Adipocyte (in vitro differentiated cells): ENCODE results near the gene CHRM4.

ENCODE experiments used
- DNase-seq: peaks from one replicate; pipeline ENCODE4 v3.0.0-alpha.2; 2015; ENCODE audit warnings: low read depth
- H3K27me3 ChIP-seq: replicated peaks from 2 replicates; pipeline ENCODE4 v1.7.0; 2013; ENCODE audit warnings: mild to moderate bottlenecking, low read length, moderate library complexity; ENCODE audit not compliant: control insufficient read depth, insufficient read depth
- H3K36me3 ChIP-seq: 2 replicates; pipeline ENCODE4 v1.7.0; 2013; ENCODE audit warnings: low read length, mild to moderate bottlenecking, moderate library complexity; ENCODE audit not compliant: control insufficient read depth, insufficient read depth, severe bottlenecking
- H3K4me1 ChIP-seq: 2 replicates; pipeline ENCODE4 v1.7.0; 2013; ENCODE audit warnings: mild to moderate bottlenecking, low read length, moderate library complexity; ENCODE audit not compliant: control insufficient read depth, insufficient read depth
- H3K4me3 ChIP-seq: 2 replicates; pipeline ENCODE4 v1.7.0; 2013; ENCODE audit warnings: mild to moderate bottlenecking, low read length, moderate library complexity
- H3K9ac ChIP-seq: 2 replicates; pipeline ENCODE4 v1.7.0; 2013; ENCODE audit warnings: mild to moderate bottlenecking, low read length, moderate library complexity
- H3K9me3 ChIP-seq: 2 replicates; pipeline ENCODE4 v1.7.0; 2013; ENCODE audit warnings: mild to moderate bottlenecking, low read length, moderate library complexity; ENCODE audit not compliant: control insufficient read depth

The CHRM4 gene

DNA sequence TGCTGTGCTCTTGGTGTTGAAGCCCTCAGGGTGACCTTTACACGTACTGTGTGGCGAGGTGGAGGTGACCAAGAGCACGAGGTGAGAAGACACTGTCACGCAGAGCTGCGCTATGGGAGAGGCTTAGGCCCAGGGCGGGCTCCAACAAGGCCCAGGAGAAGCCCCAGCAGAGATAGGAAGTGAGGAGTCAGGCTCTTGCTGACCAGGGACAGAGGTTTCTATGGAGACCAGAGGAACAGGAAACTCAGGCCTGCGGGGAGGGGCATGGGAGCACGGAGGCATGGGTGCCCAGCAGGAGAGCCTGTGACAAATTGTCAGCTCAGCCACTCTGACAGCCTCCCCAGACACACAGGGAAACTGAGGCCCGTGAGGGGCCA lies 28.6 kb downstream of the CHRM4 start:
- Histone ChIP-seq H3K27me3 (no peaks in the 10 kb centered on the region), H3K4me3 (no peak overlapping the region), H3K4me1 (peaks cover 20% of the 10 kb centered on the region), H3K9ac (no peak overlapping the region), H3K9me3 (no peaks in the 10 kb centered on the region), H3K36me3 (peaks cover 2% of the 10 kb centered on the region)
- peak; percentile 41 for DNase-seq

DNA sequence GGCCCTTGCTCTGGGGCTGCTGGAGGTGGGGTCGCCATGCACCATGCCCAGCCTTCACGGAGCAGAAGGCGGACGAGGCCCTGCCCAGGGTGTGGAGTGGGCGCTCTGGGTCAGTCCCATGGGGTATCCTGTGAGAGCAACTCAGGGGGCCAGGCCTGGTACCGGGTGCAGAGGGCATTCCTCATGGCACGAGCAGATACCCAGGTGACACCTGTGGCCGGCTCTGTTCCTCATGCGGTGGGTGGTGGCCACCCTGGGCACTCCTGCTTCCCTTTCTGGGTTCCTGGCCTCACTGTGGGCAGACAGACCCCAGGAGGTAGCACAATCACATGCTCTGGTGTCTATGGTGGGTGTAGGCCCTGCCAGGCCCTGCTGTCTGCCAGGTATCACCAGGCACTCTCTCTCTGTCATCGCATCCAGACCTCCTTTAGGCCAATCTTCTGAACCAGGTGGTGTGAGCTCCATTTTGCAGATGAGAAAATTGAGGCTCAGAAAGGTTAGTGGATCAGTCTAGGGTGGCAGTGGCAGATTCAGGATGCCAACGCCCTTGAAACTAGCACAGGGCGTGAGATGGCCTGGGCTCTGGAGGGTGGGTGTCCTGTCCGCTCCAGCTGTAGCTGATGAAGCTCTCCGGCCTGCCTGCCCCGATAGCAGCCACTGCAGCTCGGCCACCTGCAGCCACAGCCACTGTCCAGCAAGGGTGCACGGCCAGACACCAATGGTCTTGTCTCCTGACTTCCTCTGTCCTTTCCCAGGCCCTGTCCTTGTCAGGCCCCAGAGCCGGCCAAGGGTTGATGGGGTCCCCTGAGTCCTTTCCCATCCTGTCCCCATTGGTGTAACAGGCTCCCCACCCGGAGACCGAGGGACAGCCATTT lies 29.2 kb downstream of the CHRM4 start:
- no peak overlapping the region for H3K4me3 ChIP-seq
- no peaks in the 10 kb centered on the region for H3K9me3 ChIP-seq
- H3K27me3 ChIP-seq, result no peaks in the 10 kb centered on the region
- H3K36me3 ChIP-seq, result no peaks in the 10 kb centered on the region
- H3K4me1 ChIP-seq, result peaks cover 20% of the 10 kb centered on the region
- no peak for DNase-seq
- peak overlapping the region; percentile 41 for H3K9ac ChIP-seq

DNA sequence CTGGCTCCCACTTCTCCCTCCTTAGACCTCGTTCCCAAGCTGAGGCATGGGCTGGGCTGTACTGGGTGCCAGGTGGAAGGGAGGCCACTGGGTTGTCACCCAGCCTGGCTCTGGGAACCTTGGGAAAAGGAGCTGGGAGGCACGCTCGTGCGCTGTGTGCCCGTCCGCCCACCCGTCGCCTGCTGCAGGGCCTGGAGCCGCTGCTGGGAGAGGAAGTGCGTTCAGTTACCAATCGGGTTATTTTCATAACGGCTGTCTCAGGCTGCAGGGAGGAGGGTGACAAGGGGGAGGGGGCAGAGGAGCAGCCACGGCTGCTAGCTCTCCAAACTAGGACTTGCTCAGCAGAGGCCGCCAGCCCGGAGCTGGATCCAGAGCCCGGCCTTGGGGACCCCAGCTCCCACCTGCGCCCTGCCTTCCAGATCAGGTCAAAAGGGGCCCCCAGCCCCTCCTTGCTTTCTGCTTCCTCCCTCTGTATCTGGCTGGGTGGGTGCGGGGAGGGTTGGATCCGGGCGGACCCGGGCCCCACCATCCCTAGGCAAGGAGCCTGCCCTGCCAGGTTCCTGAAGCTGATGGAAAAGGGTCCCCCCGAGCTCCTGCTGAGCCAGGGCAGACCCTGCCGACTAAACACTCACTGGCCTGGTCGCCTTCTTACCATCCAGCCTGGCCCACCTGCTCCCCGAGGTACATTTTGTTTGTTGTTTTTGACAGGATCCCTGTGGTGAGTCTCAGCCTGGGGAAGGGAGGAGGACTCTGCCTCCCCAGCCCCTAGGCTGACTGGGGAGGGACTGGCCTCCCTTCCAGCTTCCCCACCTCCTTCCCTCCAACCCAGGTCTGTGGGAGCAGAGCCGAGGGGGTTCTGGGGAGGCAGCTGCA lies 30.1 kb downstream of the CHRM4 start:
- H3K27me3 ChIP-seq, result no peaks in the 10 kb centered on the region
- no peaks in the 10 kb centered on the region for H3K36me3 ChIP-seq
- H3K9me3 ChIP-seq, result no peaks in the 10 kb centered on the region
- H3K9ac ChIP-seq, result peak overlapping the region; percentile 41
- no peak overlapping the region for H3K4me3 ChIP-seq
- peaks cover 26% of the 10 kb centered on the region for H3K4me1 ChIP-seq
- DNase-seq, result peak; percentile 18

DNA sequence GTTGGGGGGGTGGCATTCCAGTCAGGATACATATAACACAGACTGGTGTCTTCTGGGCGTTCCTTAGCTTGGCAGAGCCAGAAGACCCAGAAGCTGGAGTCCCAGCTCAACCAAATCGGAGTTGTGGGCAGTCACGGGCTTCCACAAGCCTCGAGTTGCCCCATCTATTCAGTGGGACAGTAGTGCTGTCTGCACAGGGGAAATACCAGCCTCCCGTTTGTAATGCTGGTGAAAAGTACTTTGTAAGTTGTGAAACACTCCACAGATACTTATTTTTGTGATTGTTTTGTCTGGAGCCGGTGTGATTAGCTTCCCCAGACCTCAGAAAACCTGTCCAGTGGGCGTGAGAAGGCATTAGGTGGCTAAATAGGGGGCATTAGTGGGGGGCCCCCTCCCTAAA lies 30.7 kb downstream of the CHRM4 start:
- H3K4me3 ChIP-seq, result no peak overlapping the region
- H3K9ac ChIP-seq, result peak overlapping the region; percentile 41
- no peaks in the 10 kb centered on the region for H3K9me3 ChIP-seq
- H3K4me1 ChIP-seq, result peaks cover 26% of the 10 kb centered on the region
- peaks cover 3% of the 10 kb centered on the region for H3K36me3 ChIP-seq
- DNase-seq, result no peak
- no peaks in the 10 kb centered on the region for H3K27me3 ChIP-seq

DNA sequence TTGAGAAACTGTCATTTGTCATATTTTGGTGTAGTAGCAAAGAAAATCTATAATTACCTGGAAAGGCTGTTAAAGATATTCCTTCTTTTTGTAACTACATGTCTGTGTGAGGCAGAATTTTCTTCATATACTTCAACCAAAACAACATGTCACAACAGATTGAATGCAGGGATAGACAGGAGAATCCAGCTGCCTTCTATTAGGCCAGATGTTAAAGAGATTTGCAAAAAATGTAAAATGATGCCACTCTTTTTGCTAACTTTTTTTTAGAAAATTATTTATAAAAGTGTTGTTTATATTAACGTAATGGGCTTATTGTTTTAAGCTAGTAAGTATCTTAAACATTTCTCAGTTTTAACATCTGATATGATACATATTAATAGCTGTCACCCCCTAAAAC lies 31.6 kb downstream of the CHRM4 start:
- peak; percentile 52 for DNase-seq
- Histone ChIP-seq H3K27me3 (no peaks in the 10 kb centered on the region), H3K36me3 (peaks cover 3% of the 10 kb centered on the region), H3K4me1 (peaks cover 26% of the 10 kb centered on the region), H3K9me3 (no peaks in the 10 kb centered on the region), H3K9ac (no peak overlapping the region), H3K4me3 (no peak overlapping the region)

DNA sequence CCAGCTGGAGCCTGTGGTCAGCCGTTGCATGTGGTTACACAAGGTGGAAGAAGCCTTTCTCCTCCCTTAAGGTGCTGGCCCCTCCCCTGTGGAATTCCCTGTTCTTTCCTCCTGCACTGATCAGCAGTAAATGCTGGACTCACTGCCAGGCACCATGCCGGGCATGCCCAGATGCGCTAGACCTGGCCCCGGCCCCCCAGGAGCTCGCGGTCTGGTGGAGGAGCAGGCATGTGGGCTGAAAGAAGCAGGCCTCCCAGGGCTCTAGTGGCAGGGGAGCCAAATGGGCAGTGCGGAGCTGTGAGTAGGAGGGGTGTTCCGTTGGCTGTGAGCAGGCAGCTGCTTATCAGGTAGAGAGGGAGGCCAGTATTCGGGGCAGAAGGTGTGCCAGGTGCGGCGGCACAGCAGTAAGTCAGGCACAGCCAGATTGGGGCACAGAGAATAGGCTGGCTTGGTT lies 34.1 kb downstream of the CHRM4 start:
- no peak for DNase-seq
- H3K9me3 ChIP-seq, result no peaks in the 10 kb centered on the region
- no peaks in the 10 kb centered on the region for H3K27me3 ChIP-seq
- peaks cover 3% of the 10 kb centered on the region for H3K36me3 ChIP-seq
- H3K4me1 ChIP-seq, result peaks cover 18% of the 10 kb centered on the region
- no peak overlapping the region for H3K9ac ChIP-seq
- H3K4me3 ChIP-seq, result no peak overlapping the region

DNA sequence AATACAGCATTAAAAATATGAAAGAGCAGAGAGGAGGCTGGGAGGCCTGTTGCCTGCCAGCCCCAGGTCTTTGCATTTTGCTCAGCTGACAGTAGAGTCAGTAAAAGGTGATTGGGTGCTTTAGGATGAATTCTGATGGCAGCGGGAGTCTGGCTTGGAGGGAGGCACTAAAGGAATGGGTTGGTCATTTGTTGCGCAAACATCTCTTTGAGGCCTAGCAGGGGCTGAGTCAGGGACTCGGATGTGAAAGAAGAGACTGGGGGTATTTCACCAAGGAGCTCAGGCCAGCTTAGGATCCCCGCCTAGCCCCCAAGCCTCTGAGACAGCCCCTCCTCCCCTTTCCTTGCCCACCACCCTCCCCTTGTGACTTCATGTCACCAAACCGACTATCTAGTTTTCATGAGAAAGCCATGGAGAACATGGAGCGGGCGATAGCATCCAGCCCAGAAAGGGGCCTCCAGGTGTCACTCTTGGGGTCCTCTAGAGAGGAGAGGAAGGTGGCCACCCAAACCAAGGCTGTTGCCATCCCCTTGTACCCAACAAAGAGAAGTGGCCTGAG lies 34.6 kb downstream of the CHRM4 start:
- H3K4me1 ChIP-seq, result peaks cover 18% of the 10 kb centered on the region
- H3K9ac ChIP-seq, result no peak overlapping the region
- H3K36me3 ChIP-seq, result peaks cover 3% of the 10 kb centered on the region
- DNase-seq, result peak; percentile 56
- no peaks in the 10 kb centered on the region for H3K9me3 ChIP-seq
- no peak overlapping the region for H3K4me3 ChIP-seq
- no peaks in the 10 kb centered on the region for H3K27me3 ChIP-seq

DNA sequence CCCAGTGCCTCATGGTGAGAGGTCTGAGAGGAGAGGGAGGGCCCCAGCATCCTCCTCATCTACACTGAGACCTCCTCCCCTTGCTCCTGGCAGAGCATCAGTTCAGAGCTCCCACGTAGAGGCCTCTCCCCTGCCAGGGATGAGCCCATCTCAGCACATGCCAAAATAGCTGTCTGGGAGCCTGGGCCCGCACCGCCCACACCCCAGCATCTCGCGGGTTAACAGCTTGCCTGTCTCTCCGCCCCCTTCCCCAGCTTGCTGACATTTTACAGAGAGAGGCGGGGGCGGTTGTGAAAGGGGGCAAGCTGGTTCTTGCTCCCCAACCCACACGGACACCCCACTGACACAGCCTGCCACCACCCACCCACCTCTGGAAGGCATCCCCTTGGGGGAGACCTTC lies 37.9 kb downstream of the CHRM4 start:
- H3K4me1 ChIP-seq, result peaks cover 16% of the 10 kb centered on the region
- no peak overlapping the region for H3K4me3 ChIP-seq
- H3K27me3 ChIP-seq, result no peaks in the 10 kb centered on the region
- peaks cover 3% of the 10 kb centered on the region for H3K36me3 ChIP-seq
- no peak for DNase-seq
- H3K9me3 ChIP-seq, result no peaks in the 10 kb centered on the region
- no peak overlapping the region for H3K9ac ChIP-seq

DNA sequence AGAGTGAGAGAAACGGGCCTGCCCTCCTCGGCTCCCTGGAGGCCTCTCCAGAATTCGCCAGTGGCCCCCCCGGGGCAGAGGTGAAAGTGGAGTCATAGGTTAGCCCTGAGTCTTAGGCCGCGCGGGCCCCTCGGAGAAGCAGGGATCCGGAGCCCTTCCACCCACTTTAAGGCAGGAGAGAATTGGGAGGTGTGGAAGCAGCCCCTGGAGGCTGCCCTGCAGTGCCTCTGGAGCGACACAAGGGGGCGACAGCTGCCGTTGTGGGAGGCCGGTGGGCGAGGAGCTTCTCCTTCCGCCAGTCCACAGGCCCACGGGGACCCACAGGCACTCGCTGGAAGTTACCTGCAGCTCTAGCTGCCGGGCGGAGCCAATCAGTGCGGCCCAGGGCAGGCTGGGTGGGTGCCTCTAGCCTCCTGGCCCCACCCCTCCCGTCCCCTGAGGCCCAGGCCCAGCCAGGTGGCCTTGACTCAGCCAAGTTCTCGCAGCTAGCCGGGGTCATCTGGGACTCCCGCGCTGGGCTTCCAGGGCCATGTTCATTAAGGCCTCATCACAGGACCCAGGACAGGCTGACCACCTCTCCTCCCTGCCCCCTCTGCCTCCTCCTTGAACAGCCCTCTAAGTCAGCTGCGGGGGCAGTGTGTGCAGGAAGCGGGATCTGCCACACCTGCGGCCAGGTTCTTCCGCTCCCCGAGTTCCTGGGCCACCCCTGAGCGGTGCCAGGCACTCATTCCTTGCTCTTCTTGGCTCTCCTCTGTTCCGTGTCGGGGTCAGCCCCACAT lies 39.3 kb downstream of the CHRM4 start:
- peak; percentile 40 for DNase-seq
- Histone ChIP-seq H3K9ac (peak overlapping the region; percentile 5), H3K4me3 (no peak overlapping the region), H3K36me3 (peaks cover 3% of the 10 kb centered on the region), H3K27me3 (no peaks in the 10 kb centered on the region), H3K4me1 (peaks cover 23% of the 10 kb centered on the region), H3K9me3 (no peaks in the 10 kb centered on the region)

DNA sequence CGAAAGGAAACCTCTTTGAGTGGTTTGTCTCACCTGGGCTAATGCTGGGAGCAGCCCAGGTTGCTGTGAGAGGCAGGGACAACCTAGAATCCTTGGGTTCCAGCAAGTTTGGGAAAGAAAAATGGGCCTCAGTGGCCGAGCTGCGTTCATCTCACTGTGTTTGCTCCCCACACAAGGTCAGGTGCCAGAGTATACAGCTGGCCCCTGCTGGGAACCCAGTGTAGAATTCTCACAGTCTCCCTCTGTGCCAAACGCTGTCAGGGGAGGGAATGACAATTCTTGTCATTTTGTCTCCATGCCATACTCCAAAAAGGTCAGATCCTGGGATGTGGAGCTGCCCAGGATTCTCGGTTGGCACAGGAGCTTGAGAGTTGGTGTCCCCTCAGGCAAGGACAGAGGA lies 40.0 kb downstream of the CHRM4 start:
- Histone ChIP-seq H3K9ac (peak overlapping the region; percentile 5), H3K36me3 (peaks cover 3% of the 10 kb centered on the region), H3K9me3 (no peaks in the 10 kb centered on the region), H3K4me3 (no peak overlapping the region), H3K4me1 (peaks cover 19% of the 10 kb centered on the region), H3K27me3 (no peaks in the 10 kb centered on the region)
- DNase-seq, result no peak
